Osteoblast (primary cell): Measurements from ENCODE around the gene CBFA2T3. TPM values are rescaled to one million over a fixed set of nuclear protein-coding genes. Genes with fewer than 3 reads are reported as not detected.

Experiments
- DNase-seq: peaks from one replicate; pipeline ENCODE4 v3.0.0; 2011; ENCODE audit warnings: low spot score, mixed read lengths; ENCODE audit not compliant: insufficient read length; ENCODE audit errors: missing footprints
- H2AFZ ChIP-seq: 2 replicates; pipeline ENCODE4 v1.6.0; 2011; ENCODE audit warnings: mild to moderate bottlenecking, low read length
- H3K27ac ChIP-seq: 2 replicates; pipeline ENCODE4 v1.5.1; 2011; ENCODE audit warnings: mild to moderate bottlenecking, low read depth, low read length, moderate library complexity
- H3K27me3 ChIP-seq: 2 replicates; pipeline ENCODE4 v1.6.0; 2012; ENCODE audit warnings: mild to moderate bottlenecking, control low read depth, inconsistent platforms, low read length, moderate library complexity; ENCODE audit not compliant: insufficient read depth
- H3K36me3 ChIP-seq: 2 replicates; pipeline ENCODE4 v1.5.1; 2011; ENCODE audit warnings: mild to moderate bottlenecking, low read length, control low read depth, moderate library complexity; ENCODE audit not compliant: insufficient read depth
- H3K4me1 ChIP-seq: 2 replicates; pipeline ENCODE4 v1.5.1; 2011; ENCODE audit warnings: mild to moderate bottlenecking, low read length, control low read depth, moderate library complexity; ENCODE audit not compliant: insufficient read depth
- H3K4me2 ChIP-seq: 2 replicates; pipeline ENCODE4 v1.6.0; 2011; ENCODE audit warnings: mild to moderate bottlenecking, low read length; ENCODE audit not compliant: insufficient read depth
- H3K4me3 ChIP-seq: fragments of 200-600 bp; sonication (generic); 3 replicates; pipeline ENCODE4 v1.5.1; 2012; ENCODE audit warnings: mild to moderate bottlenecking, low read length, inconsistent platforms; ENCODE audit not compliant: insufficient read depth
- H3K79me2 ChIP-seq: 2 replicates; pipeline ENCODE4 v1.6.0; 2012; ENCODE audit warnings: mild to moderate bottlenecking, low read length, control low read depth, inconsistent platforms; ENCODE audit not compliant: insufficient read depth
- H3K9me3 ChIP-seq: 2 replicates; pipeline ENCODE4 v1.5.1; 2011; ENCODE audit warnings: low read depth, low read length, control low read depth
- H4K20me1 ChIP-seq: 2 replicates; pipeline ENCODE4 v1.6.0; 2012; ENCODE audit warnings: mild to moderate bottlenecking, low read length, control low read depth; ENCODE audit not compliant: insufficient read depth
- total RNA-seq: library from RNA; depleted of rRNA; stranded (reverse); fragments of >200 nt; gene quantifications from 2 replicates; pipeline ENCODE4 v1.2.3, GENCODE V29; 2012
- TF ChIP-seq, protein P1 (sequence below): IDR thresholded peaks from 2 replicates; pipeline ENCODE4 v1.5.1; 2011; ENCODE audit warnings: mild to moderate bottlenecking, low read depth, low read length, moderate library complexity; ENCODE audit errors: extremely low read depth

Gene CBFA2T3
- total RNA-seq, 1 donor = not detected

DNA sequence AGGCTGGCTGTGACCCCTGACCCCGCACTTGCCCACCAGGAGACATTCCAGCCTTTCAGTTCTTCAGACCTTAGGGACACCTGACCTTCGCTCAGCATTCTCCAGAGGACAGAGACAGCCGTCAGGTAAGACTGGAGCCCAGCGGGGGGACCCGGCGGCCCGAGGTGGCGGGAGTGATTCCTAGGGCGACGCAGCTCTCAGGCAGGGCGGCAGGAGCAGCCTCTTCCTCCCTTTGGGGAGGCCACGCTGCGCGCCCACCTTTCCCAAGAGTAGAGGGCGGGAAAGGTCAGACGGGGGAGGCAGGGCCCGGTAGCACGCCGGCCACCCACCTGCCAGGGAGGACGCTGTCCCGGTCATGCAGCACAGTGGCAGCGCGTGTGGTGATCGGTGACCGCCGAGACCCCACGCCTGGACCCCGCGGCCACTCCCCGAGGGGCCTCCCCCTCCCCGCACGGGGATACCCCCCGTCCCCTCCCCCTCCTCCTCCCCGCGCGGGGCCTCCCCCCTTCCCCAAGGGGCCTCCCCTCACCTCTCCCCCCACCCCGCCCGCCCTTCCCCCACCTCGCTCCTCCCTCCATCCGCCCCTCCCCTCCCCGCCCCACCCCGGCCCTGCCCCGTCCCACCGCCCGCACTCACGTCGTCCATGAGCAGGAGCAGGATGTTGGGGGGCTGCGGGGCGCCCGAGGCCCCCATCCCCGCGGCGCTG, 120.7 kb downstream of the CBFA2T3 start:
- Histone ChIP-seq H3K27ac (no peak overlapping the region), H3K27me3 (no peaks in the 10 kb centered on the region), H3K4me3 (peak overlapping the region; percentile 95), H3K79me2 (peaks cover 25% of the 10 kb centered on the region), H3K9me3 (no peaks in the 10 kb centered on the region), H3K4me2 (peak overlapping the region; percentile 86), H3K36me3 (peaks cover 24% of the 10 kb centered on the region), H2AFZ (no peak overlapping the region), H4K20me1 (peaks cover 13% of the 10 kb centered on the region), H3K4me1 (peaks cover 15% of the 10 kb centered on the region)
- DNase-seq = peak; percentile 94
- TF ChIP-seq, protein P1, sequence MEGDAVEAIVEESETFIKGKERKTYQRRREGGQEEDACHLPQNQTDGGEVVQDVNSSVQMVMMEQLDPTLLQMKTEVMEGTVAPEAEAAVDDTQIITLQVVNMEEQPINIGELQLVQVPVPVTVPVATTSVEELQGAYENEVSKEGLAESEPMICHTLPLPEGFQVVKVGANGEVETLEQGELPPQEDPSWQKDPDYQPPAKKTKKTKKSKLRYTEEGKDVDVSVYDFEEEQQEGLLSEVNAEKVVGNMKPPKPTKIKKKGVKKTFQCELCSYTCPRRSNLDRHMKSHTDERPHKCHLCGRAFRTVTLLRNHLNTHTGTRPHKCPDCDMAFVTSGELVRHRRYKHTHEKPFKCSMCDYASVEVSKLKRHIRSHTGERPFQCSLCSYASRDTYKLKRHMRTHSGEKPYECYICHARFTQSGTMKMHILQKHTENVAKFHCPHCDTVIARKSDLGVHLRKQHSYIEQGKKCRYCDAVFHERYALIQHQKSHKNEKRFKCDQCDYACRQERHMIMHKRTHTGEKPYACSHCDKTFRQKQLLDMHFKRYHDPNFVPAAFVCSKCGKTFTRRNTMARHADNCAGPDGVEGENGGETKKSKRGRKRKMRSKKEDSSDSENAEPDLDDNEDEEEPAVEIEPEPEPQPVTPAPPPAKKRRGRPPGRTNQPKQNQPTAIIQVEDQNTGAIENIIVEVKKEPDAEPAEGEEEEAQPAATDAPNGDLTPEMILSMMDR = no peak

DNA sequence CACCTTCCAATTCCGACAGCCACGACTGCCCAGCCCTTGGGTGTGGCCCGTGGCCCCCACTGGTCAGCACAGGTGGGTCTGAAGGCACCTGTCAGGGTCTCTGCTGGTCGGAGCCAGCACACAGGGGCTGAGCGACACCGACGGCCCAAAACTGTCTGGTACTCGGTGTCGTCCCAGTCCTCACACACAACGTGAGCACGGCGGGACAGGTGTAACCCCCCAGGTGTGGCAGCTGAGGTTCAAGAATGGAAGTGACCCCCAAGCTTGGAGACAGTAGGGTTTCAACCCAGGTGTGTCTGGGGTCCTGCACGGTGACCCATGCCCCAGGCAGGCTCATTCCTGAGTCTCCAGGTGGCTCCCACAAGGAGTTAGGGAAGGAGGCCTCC, 121.3 kb downstream of the CBFA2T3 start:
- peaks cover 15% of the 10 kb centered on the region for H3K4me1 ChIP-seq
- peak overlapping the region; percentile 86 for H3K4me2 ChIP-seq
- no peaks in the 10 kb centered on the region for H3K9me3 ChIP-seq
- H2AFZ ChIP-seq = no peak overlapping the region
- peaks cover 19% of the 10 kb centered on the region for H3K36me3 ChIP-seq
- peak overlapping the region; percentile 95 for H3K4me3 ChIP-seq
- no peak overlapping the region for H3K27ac ChIP-seq
- peaks cover 25% of the 10 kb centered on the region for H3K79me2 ChIP-seq
- TF ChIP-seq, protein P1 = no peak
- peaks cover 13% of the 10 kb centered on the region for H4K20me1 ChIP-seq
- DNase-seq = no peak
- H3K27me3 ChIP-seq = no peaks in the 10 kb centered on the region

DNA sequence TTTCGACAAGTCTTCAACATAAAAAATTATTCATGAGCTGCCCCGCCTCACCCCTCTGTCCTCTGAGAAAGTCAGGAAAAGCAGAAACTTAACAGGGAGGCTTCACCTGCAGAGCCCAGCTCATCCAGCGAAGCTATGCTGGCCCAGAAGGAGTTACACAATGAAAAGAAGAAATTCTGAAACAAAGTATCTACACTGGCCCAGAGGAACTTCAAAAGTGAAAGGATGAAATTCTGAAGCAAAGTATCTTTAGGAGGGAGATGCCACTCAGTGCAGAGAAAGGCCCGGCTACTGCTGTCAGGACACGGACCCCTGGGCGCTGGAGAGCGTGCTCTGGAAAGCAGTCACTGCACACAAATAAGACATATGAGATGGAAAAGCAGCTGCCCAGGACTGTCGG, 121.8 kb downstream of the CBFA2T3 start:
- no peak overlapping the region for H3K4me3 ChIP-seq
- H3K27me3 ChIP-seq = no peaks in the 10 kb centered on the region
- peaks cover 15% of the 10 kb centered on the region for H3K4me1 ChIP-seq
- peaks cover 16% of the 10 kb centered on the region for H3K36me3 ChIP-seq
- H4K20me1 ChIP-seq = peaks cover 16% of the 10 kb centered on the region
- DNase-seq = no peak
- H3K4me2 ChIP-seq = no peak overlapping the region
- TF ChIP-seq, protein P1 = no peak
- H3K9me3 ChIP-seq = no peaks in the 10 kb centered on the region
- H3K79me2 ChIP-seq = peaks cover 25% of the 10 kb centered on the region
- no peak overlapping the region for H3K27ac ChIP-seq
- no peak overlapping the region for H2AFZ ChIP-seq

DNA sequence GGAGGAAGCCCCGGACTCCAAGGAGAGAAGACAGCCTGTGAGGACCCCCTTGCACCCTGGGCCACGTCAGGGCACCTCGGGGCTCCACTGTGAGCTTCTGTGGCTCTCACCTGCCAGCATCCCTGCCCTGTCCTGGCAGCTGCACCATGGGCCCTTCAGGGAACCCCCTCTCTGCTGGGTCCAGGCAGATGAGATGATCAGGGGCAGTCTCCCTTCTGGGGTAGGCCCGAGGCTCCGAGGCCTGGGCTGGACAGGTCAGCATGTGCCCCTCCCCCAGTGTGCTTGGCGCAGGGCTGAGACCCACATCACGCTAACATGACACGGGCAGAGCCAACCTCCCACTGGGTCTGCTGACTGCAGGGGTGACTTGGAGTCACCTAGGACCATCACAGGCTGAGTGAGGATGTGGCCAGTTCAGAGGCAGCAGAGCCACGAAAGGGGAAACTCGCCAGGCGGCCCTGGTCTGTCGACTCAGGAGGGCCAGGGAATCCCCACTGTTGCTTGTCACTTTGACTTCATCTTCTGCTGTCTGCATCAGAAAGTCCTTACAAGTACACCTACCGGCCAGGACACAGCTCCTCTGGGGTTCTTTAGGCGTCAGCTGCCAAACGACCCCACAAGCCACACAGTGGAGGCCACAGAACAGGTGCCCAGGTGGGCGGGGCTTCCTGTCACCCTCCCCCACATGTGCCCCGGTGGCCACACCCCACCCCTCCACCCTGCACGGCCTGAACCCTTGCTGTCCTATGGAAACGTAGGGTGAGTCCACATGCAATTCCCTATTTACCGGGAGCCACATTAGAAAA, 122.5 kb downstream of the CBFA2T3 start:
- TF ChIP-seq, protein P1 = no peak
- Histone ChIP-seq H3K79me2 (peaks cover 23% of the 10 kb centered on the region), H3K9me3 (no peaks in the 10 kb centered on the region), H2AFZ (no peak overlapping the region), H3K4me2 (no peak overlapping the region), H4K20me1 (peaks cover 18% of the 10 kb centered on the region), H3K27me3 (no peaks in the 10 kb centered on the region), H3K36me3 (peaks cover 9% of the 10 kb centered on the region), H3K27ac (no peak overlapping the region), H3K4me1 (peaks cover 15% of the 10 kb centered on the region), H3K4me3 (no peak overlapping the region)
- DNase-seq = no peak
